SK-N-SH (cell line): ENCODE results near the gene C1GALT1C1L. TPM values are rescaled to one million over a fixed set of nuclear protein-coding genes. Genes with fewer than 3 reads are reported as not detected.

Experiments used
- CTCF ChIA-PET: fragments of 300-600, 350-600 bp; formaldehyde crosslinking; extraction: SDS; loops from one replicate; lab custom pipeline; 2021; lab: Yijun Ruan, JAX
- POLR2A ChIA-PET: fragments of 350-600 bp; sonication (Branson Sonifier 250); formaldehyde crosslinking; extraction: SDS; loops from one replicate; lab custom pipeline; 2020; ENCODE audit warnings: antibody characterized with exemption, inconsistent platforms; lab: Yijun Ruan, JAX
- DNase-seq: peaks from one replicate; pipeline ENCODE4 v3.0.0; 2012
- H2AFZ ChIP-seq: fragments of 200-600 bp; sonication (generic); 2 replicates; pipeline ENCODE4 v1.8.1; 2016; ENCODE audit warnings: antibody characterized with exemption, mild to moderate bottlenecking, low read depth
- H3F3A ChIP-seq: fragments of 200-600 bp; sonication (generic); replicated peaks from 2 replicates; pipeline ENCODE3; 2016; ENCODE audit warnings: antibody characterized with exemption, mild to moderate bottlenecking; ENCODE audit not compliant: insufficient read depth
- H3K27ac ChIP-seq, 2 experiments: fragments of 200-500 bp in 1 of 2; fragments of 200-600 bp in 1 of 2; sonication (Bioruptor generic) in 1 of 2; sonication (generic), shearing (Covaris generic) in 1 of 2; 2 replicates each; pipeline versions ENCODE4 v1.5.1 to v1.6.1; 2014 to 2016; ENCODE audit warnings: low read depth in 2 of 2, inconsistent platforms in 1 of 2, low read length in 1 of 2, mild to moderate bottlenecking in 1 of 2, mixed read lengths in 1 of 2
- H3K27me3 ChIP-seq: fragments of 200-600 bp; sonication (generic), shearing (Covaris generic); 2 replicates; pipeline ENCODE4 v1.6.1; 2016; ENCODE audit warnings: mixed run types; ENCODE audit not compliant: insufficient read depth
- H3K36me3 ChIP-seq, 2 experiments: fragments of 200-500 bp in 1 of 2; fragments of 200-600 bp in 1 of 2; sonication (Bioruptor generic) in 1 of 2; sonication (generic) in 1 of 2; replicated peaks in 1 of 2; 2 replicates each; pipeline versions ENCODE3 to v1.5.1; 2014 to 2016; ENCODE audit warnings: low read length in 1 of 2, mild to moderate bottlenecking in 1 of 2; ENCODE audit not compliant: insufficient read depth in 2 of 2, control insufficient read depth in 1 of 2
- H3K4me1 ChIP-seq, 2 experiments: fragments of 200-500 bp in 1 of 2; fragments of 200-600 bp in 1 of 2; sonication (Bioruptor generic) in 1 of 2; sonication (generic), shearing (Covaris generic) in 1 of 2; 2 replicates each; pipeline versions ENCODE4 v1.5.1 to v1.6.1; 2014 to 2016; ENCODE audit warnings: low read depth in 1 of 2, low read length in 1 of 2, mixed run types in 1 of 2; ENCODE audit not compliant: insufficient read depth in 2 of 2, control insufficient read depth in 1 of 2
- H3K4me2 ChIP-seq: fragments of 200-600 bp; sonication (generic), shearing (Covaris generic); 2 replicates; pipeline ENCODE4 v1.6.1; 2017; ENCODE audit warnings: mixed run types
- H3K4me3 ChIP-seq, 2 experiments: fragments of 200-500 bp in 1 of 2; fragments of 200-600 bp in 1 of 2; sonication (Bioruptor generic) in 1 of 2; sonication (generic), shearing (Covaris generic) in 1 of 2; 2 replicates each; pipeline versions ENCODE4 v1.5.1 to v1.8.1; 2014 to 2016; ENCODE audit warnings: low read depth in 2 of 2, inconsistent platforms in 1 of 2, low read length in 1 of 2, mild to moderate bottlenecking in 1 of 2, mixed read lengths in 1 of 2, moderate library complexity in 1 of 2
- H3K79me2 ChIP-seq: fragments of 200-600 bp; sonication (generic); 2 replicates; pipeline ENCODE4 v1.8.1; 2017; ENCODE audit warnings: mild to moderate bottlenecking; ENCODE audit not compliant: insufficient read depth
- H3K9ac ChIP-seq: fragments of 200-600 bp; sonication (generic); 2 replicates; pipeline ENCODE4 v1.6.1; 2017; ENCODE audit warnings: mixed run types
- H3K9me2 ChIP-seq: fragments of 200-600 bp; sonication (generic); 2 replicates; pipeline ENCODE4 v1.6.1; 2017; ENCODE audit warnings: mixed run types
- H3K9me3 ChIP-seq: fragments of 200-600 bp; sonication (generic); 2 replicates; pipeline ENCODE4 v1.6.1; 2017; ENCODE audit warnings: mixed run types, mild to moderate bottlenecking, moderate library complexity
- H4K20me1 ChIP-seq: fragments of 200-600 bp; sonication (generic); 2 replicates; pipeline ENCODE4 v1.6.1; 2017; ENCODE audit warnings: mild to moderate bottlenecking, mixed run types; ENCODE audit not compliant: insufficient read depth
- CHD2 ChIP-seq: fragments of 150-350 bp; IDR thresholded peaks from 2 replicates; pipeline ENCODE4 v1.6.1; 2018; ENCODE audit warnings: low read length; ENCODE audit not compliant: partially characterized antibody
- FOSL2 ChIP-seq: IDR thresholded peaks from 2 replicates; pipeline ENCODE4 v1.4.0; 2012; ENCODE audit warnings: low read depth, mild to moderate bottlenecking, moderate library complexity, borderline replicate concordance
- FOXJ3 ChIP-seq: sonication (generic); formaldehyde crosslinking; IDR thresholded peaks from 2 replicates; pipeline ENCODE4 v1.5.1; 2020; ENCODE audit warnings: mild to moderate bottlenecking, missing genetic modification reagents
- GATA2 ChIP-seq: sonication (generic); formaldehyde crosslinking; IDR thresholded peaks from 2 replicates; pipeline ENCODE4 v1.5.0; 2020; ENCODE audit warnings: mild to moderate bottlenecking, missing genetic modification reagents
- MXI1 ChIP-seq: IDR thresholded peaks from 2 replicates; pipeline ENCODE4 v1.6.1; 2012; ENCODE audit warnings: mild to moderate bottlenecking, low read depth, low read length, improper control_type of control experiment
- NRF1 ChIP-seq: IDR thresholded peaks from 2 replicates; pipeline ENCODE4 v1.6.1; 2012; ENCODE audit warnings: low read depth, mild to moderate bottlenecking, low read length
- REST ChIP-seq: IDR thresholded peaks from 2 replicates; pipeline ENCODE4 v1.6.1; 2012; ENCODE audit warnings: mild to moderate bottlenecking, low read depth, low read length, moderate library complexity
- WGBS: methylation state at CpG from one replicate; pipeline ENCODE4 v1.1.6; 2017; ENCODE audit warnings: low lambda C conversion rate; 5-methylcytosine and 5-hydroxymethylcytosine counted together
- polyA plus RNA-seq, 3 experiments: library from polyadenylated mRNA; depleted of rRNA; stranded (reverse); fragments of >200 nt; gene quantifications; 2 replicates each; pipeline ENCODE4 v1.2.3, GENCODE V29; 2012

C1GALT1C1L gene
- polyA plus RNA-seq, 1 of the 3 experiments (the other 2 are of a cell fraction): 2.6 TPM

GRCh38 chr2:43675646-43676321 lies 445 bp downstream of the C1GALT1C1L start:
- TF ChIP-seq REST (no peak), CHD2 (no peak), NRF1 (no peak), MXI1 (no peak), FOSL2 (no peak), GATA2 (CRISPR knock-in tag) (no peak)
- ChIA-PET POLR2A (interaction anchor here (0.5 to 1.3 kb wide), 3 partner anchors 10 to 397 kb away, joined by 3 read pairs; partner anchors contain the start of gene THADA), CTCF (interaction anchor here (0.7 to 1.1 kb wide), 2 partner anchors 18 to 99 kb away, joined by 3 read pairs; no protein-coding TSS in a partner anchor)
- peak overlapping the region; percentile 45 for H3K9ac ChIP-seq
- H3K4me1 ChIP-seq: no peaks in the 10 kb centered on the region; a peak in 2 of 4 replicates
- H3K27me3 ChIP-seq: no peaks in the 10 kb centered on the region
- H3F3A ChIP-seq: peaks cover 8% of the 10 kb centered on the region
- peak overlapping the region in 1 of 2 experiments; percentile 20; a peak in 2 of 4 replicates for H3K27ac ChIP-seq
- peak overlapping the region; percentile 57 for H3K4me3 ChIP-seq
- H3K79me2 ChIP-seq: no peaks in the 10 kb centered on the region
- H3K4me2 ChIP-seq: peak overlapping the region; percentile 70
- H2AFZ ChIP-seq: peak overlapping the region; percentile 91; the same call in 1 of the 2 replicates
- no peaks in the 10 kb centered on the region for H4K20me1 ChIP-seq
- H3K9me3 ChIP-seq: no peaks in the 10 kb centered on the region
- WGBS: 75% methylated on average over 14 of the region's 14 CpGs
- H3K36me3 ChIP-seq: no peaks in the 10 kb centered on the region
- peak; percentile 19 for DNase-seq
- no peaks in the 10 kb centered on the region for H3K9me2 ChIP-seq

GRCh38 chr2:43657241-43657640 lies 19.0 kb downstream of the C1GALT1C1L start:
- H3K9me2 ChIP-seq: no peaks in the 10 kb centered on the region
- DNase-seq: no peak
- no peaks in the 10 kb centered on the region for H3K27me3 ChIP-seq
- CTCF ChIA-PET: interaction anchor here (1.2 to 1.3 kb wide), 2 partner anchors 13 to 15 kb away, joined by 3 to 4 read pairs; no protein-coding TSS in a partner anchor
- no peak overlapping the region for H3K27ac ChIP-seq
- no peak overlapping the region for H3K9ac ChIP-seq
- POLR2A ChIA-PET: no interaction called here
- H3K79me2 ChIP-seq: no peaks in the 10 kb centered on the region
- H3K4me2 ChIP-seq: no peak overlapping the region
- no peak overlapping the region for H2AFZ ChIP-seq
- no peaks in the 10 kb centered on the region for H3F3A ChIP-seq
- no peaks in the 10 kb centered on the region for H4K20me1 ChIP-seq
- H3K4me1 ChIP-seq: no peaks in the 10 kb centered on the region
- 82% methylated on average over 3 of the region's 3 CpGs for WGBS
- no peak overlapping the region for H3K4me3 ChIP-seq
- no peaks in the 10 kb centered on the region for H3K36me3 ChIP-seq
- TF ChIP-seq REST (peak; percentile 57; the same call in 1 of the 2 replicates), FOXJ3 (no peak)
- H3K9me3 ChIP-seq: no peaks in the 10 kb centered on the region
